GM12878 (cell line): ENCODE data around the gene SGSM2.

Experiments used
- BMI1 ChIP-seq: fragments of 450-650 bp; IDR thresholded peaks from 2 replicates; pipeline ENCODE4 v1.6.1; 2016; ENCODE audit warnings: mild to moderate bottlenecking, moderate library complexity, borderline replicate concordance
- CEBPB ChIP-seq, 2 experiments: fragments of 150-350 bp in 1 of 2; IDR thresholded peaks; 2 replicates each; pipeline ENCODE4 v1.6.1; 2012 to 2014; ENCODE audit warnings: low read depth in 2 of 2, low read length in 2 of 2, borderline replicate concordance in 1 of 2, inconsistent platforms in 1 of 2
- CREM ChIP-seq: IDR thresholded peaks from 2 replicates; pipeline ENCODE4 v1.6.1; 2014; ENCODE audit warnings: antibody characterized with exemption, low read depth
- CTCF ChIP-seq, 3 experiments: IDR thresholded peaks in 2 of 3; conservative IDR thresholded peaks in 1 of 3; 2 replicates each; pipeline ENCODE4 v1.5.1; 2011; ENCODE audit warnings: low read depth in 3 of 3, low read length in 3 of 3, mild to moderate bottlenecking in 3 of 3, control low read depth in 2 of 3, moderate library complexity in 2 of 3, inconsistent platforms in 1 of 3, mixed read lengths in 1 of 3; ENCODE audit not compliant: control insufficient read depth in 2 of 3, insufficient read depth in 1 of 3; ENCODE audit errors: extremely low read depth in 1 of 3
- ESRRA ChIP-seq: IDR thresholded peaks from 2 replicates; pipeline ENCODE4 v1.6.1; 2012; ENCODE audit warnings: mild to moderate bottlenecking, low read length, improper control_type of control experiment
- FOS ChIP-seq: IDR thresholded peaks from 3 replicates; pipeline ENCODE4 v1.6.1; 2011; ENCODE audit warnings: borderline replicate concordance; ENCODE audit not compliant: insufficient read length; ENCODE audit errors: extremely low read depth
- MAX ChIP-seq: IDR thresholded peaks from 2 replicates; pipeline ENCODE4 v1.6.1; 2012; ENCODE audit warnings: low read depth, low read length, improper control_type of control experiment
- POLR2A ChIP-seq: IDR thresholded peaks from 2 replicates; pipeline ENCODE4 v1.6.1; 2011; ENCODE audit warnings: low read depth, mild to moderate bottlenecking, low read length
- POLR2AphosphoS5 ChIP-seq: IDR thresholded peaks from 2 replicates; pipeline ENCODE4 v1.6.1; 2011; ENCODE audit warnings: mild to moderate bottlenecking, low read length, inconsistent platforms
- RFX5 ChIP-seq: IDR thresholded peaks from 2 replicates; pipeline ENCODE4 v1.6.1; 2011; ENCODE audit warnings: low read depth, low read length, improper control_type of control experiment
- SMAD1 ChIP-seq: fragments of 450-650 bp; IDR thresholded peaks from 2 replicates; pipeline ENCODE4 v1.6.1; 2018; ENCODE audit warnings: mild to moderate bottlenecking, low read depth; ENCODE audit not compliant: partially characterized antibody
- SREBF2 ChIP-seq: IDR thresholded peaks from 2 replicates; pipeline ENCODE4 v1.6.1; 2012; ENCODE audit warnings: mild to moderate bottlenecking, low read length
- USF2 ChIP-seq: IDR thresholded peaks from 2 replicates; pipeline ENCODE4 v1.6.1; 2011; ENCODE audit warnings: low read depth, low read length, improper control_type of control experiment, borderline replicate concordance
- ZNF592 ChIP-seq: fragments of 450-650 bp; IDR thresholded peaks from 2 replicates; pipeline ENCODE4 v1.6.1; 2017; ENCODE audit warnings: mild to moderate bottlenecking, moderate library complexity

GRCh38 chr17:2402544-2402943, 65.2 kb downstream of the SGSM2 start:
- no peak for TF ChIP-seq ESRRA
- no peak for TF ChIP-seq CREM
- no peak for TF ChIP-seq CTCF (IDR thresholded peaks at IDR 0.05 in 2 of 3, conservative IDR thresholded peaks at IDR 0.05 in 1 of 3; ENCODE audit: control insufficient read depth in 2 of 3, extremely low read depth in 1 of 3, insufficient read depth in 1 of 3, low read depth in 3 of 3, low read length in 3 of 3)
- no peak for TF ChIP-seq POLR2AphosphoS5
- TF ChIP-seq USF2: no peak
- no peak for TF ChIP-seq SMAD1
- TF ChIP-seq POLR2A: no peak; the same call in 1 of the 2 replicates
- TF ChIP-seq FOS: no peak
- TF ChIP-seq RFX5: no peak
- TF ChIP-seq BMI1: no peak
- no peak for TF ChIP-seq ZNF592
- TF ChIP-seq SREBF2: no peak
- no peak for TF ChIP-seq MAX
- no peak for TF ChIP-seq CEBPB (IDR thresholded peaks at IDR 0.05; ENCODE audit: borderline replicate concordance in 1 of 2, low read depth in 2 of 2, low read length in 2 of 2)
